Natural killer cell (primary cell): ENCODE data around the gene BICC1. TPM values are rescaled to one million over a fixed set of nuclear protein-coding genes. Genes with fewer than 3 reads are reported as not detected.

ENCODE experiments used
- ATAC-seq, 3 donors: fragments of 150-1000 bp in 2 of 3; fragments of 200-7000 bp in 1 of 3; cut with Tn5 transposase; 1 replicate in 1 of 3; 2 replicates in 2 of 3; pipeline ENCODE4 v1.10.0; 2021; ENCODE audit warnings: mild to moderate bottlenecking in 2 of 3, moderate library complexity in 2 of 3
- DNase-seq, 2 donors: peaks; one replicate each; pipeline versions ENCODE4 v3.0.0 to v3.0.0-alpha.2; 2013 to 2021; ENCODE audit warnings: mixed read lengths in 1 of 2
- H3K27ac ChIP-seq: one replicate; pipeline ENCODE4 v1.5.1; 2013; ENCODE audit warnings: mild to moderate bottlenecking, low read length
- H3K27me3 ChIP-seq: one replicate; pipeline ENCODE4 v1.6.1; 2013; ENCODE audit warnings: low read length; ENCODE audit not compliant: control insufficient read depth, insufficient read depth
- H3K36me3 ChIP-seq: one replicate; pipeline ENCODE4 v1.6.1; 2013; ENCODE audit warnings: low read length; ENCODE audit not compliant: control insufficient read depth, insufficient read depth
- H3K4me1 ChIP-seq: one replicate; pipeline ENCODE4 v1.6.1; 2013; ENCODE audit warnings: low read length; ENCODE audit not compliant: control insufficient read depth, insufficient read depth
- H3K4me3 ChIP-seq: one replicate; pipeline ENCODE4 v1.5.1; 2013; ENCODE audit warnings: low read length
- H3K9me3 ChIP-seq: one replicate; pipeline ENCODE4 v1.6.1; 2013; ENCODE audit warnings: low read length; ENCODE audit not compliant: control insufficient read depth, insufficient read depth
- H3K27ac Mint-ChIP-seq, 2 donors: one replicate each; pipeline ENCODE4 v1.8.0; 2022; ENCODE audit warnings: mild to moderate bottlenecking in 2 of 2, mixed read lengths in 2 of 2, moderate library complexity in 1 of 2
- H3K27me3 Mint-ChIP-seq, 2 donors: one replicate each; pipeline ENCODE4 v1.8.0; 2022; ENCODE audit warnings: low read depth in 2 of 2, mixed read lengths in 2 of 2
- H3K36me3 Mint-ChIP-seq: one replicate; pipeline ENCODE4 v1.8.0; 2022; ENCODE audit warnings: mixed read lengths
- H3K4me1 Mint-ChIP-seq, 2 donors: one replicate each; pipeline ENCODE4 v1.8.0; 2022; ENCODE audit warnings: mixed read lengths in 2 of 2
- H3K4me3 Mint-ChIP-seq: one replicate; pipeline ENCODE4 v1.8.0; 2022; ENCODE audit warnings: mild to moderate bottlenecking, moderate library complexity, mixed read lengths
- H3K9me3 Mint-ChIP-seq, 2 donors: one replicate each; pipeline ENCODE4 v1.8.0; 2022; ENCODE audit warnings: mixed read lengths in 2 of 2
- WGBS: methylation state at CpG from one replicate; pipeline ENCODE4 v1.1.7; 2013; ENCODE audit warnings: missing lambda C conversion rate; ENCODE audit not compliant: insufficient coverage; 5-methylcytosine and 5-hydroxymethylcytosine counted together
- intact Hi-C: fragments of 100-400 bp; cut with micrococcal nuclease; formaldehyde crosslinking; loops from one replicate; pipeline ENCODE4 v1.14.2; 2022
- total RNA-seq, 4 donors: library from RNA; stranded (reverse); fragments of 120-200 nt in 1 of 4; gene quantifications; one replicate each; pipeline versions ENCODE4 v1.2.3 to v1.2.4, GENCODE V29; 2013 to 2022
- TF ChIP-seq, protein P1 (sequence below): fragments of 200-600 bp; IDR thresholded peaks from one replicate; pipeline ENCODE4 v1.8.0; 2022; ENCODE audit warnings: antibody characterized with exemption

BICC1 gene
- total RNA-seq, 3 donors from 2014 or later (not counting 1 experiment from before 2014, with no cell fraction given), result 0.14 TPM; not detected in 2

DNA sequence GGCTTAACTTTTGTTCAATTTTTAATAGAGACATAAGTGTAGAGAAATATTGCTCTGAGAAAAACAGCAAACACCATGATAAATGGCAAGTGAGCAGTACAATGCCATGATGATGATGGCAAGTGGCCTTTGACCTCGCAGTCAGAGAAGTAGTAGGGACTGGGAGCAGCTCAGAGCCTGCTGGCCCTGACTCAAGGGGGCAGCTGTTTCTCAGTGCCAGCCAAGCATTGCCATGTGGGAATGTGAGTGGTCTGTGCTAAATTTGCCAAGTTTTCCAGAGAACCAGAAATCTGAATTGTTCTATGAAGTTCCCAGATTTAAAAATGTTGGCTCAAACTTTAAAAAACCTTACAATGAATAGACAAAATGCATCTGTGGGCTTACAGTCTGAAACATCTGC lies 187.9 kb downstream of the BICC1 start:
- DNase-seq (no peak), ATAC-seq (no peak)
- Mint-ChIP-seq H3K4me1 (no peaks in the 10 kb centered on the region), H3K27ac (no peak overlapping the region), H3K27me3 (no peaks in the 10 kb centered on the region), H3K9me3 (peaks cover 4 to 9% of the 10 kb centered on the region in 2 donors), H3K36me3 (no peaks in the 10 kb centered on the region), H3K4me3 (no peak overlapping the region)
- H3K36me3 ChIP-seq, result no peaks in the 10 kb centered on the region
- WGBS, result 82% methylated on average over 1 of the region's 1 CpG
- no peaks in the 10 kb centered on the region for H3K4me1 ChIP-seq
- H3K27me3 ChIP-seq, result no peaks in the 10 kb centered on the region
- TF ChIP-seq, protein P1, sequence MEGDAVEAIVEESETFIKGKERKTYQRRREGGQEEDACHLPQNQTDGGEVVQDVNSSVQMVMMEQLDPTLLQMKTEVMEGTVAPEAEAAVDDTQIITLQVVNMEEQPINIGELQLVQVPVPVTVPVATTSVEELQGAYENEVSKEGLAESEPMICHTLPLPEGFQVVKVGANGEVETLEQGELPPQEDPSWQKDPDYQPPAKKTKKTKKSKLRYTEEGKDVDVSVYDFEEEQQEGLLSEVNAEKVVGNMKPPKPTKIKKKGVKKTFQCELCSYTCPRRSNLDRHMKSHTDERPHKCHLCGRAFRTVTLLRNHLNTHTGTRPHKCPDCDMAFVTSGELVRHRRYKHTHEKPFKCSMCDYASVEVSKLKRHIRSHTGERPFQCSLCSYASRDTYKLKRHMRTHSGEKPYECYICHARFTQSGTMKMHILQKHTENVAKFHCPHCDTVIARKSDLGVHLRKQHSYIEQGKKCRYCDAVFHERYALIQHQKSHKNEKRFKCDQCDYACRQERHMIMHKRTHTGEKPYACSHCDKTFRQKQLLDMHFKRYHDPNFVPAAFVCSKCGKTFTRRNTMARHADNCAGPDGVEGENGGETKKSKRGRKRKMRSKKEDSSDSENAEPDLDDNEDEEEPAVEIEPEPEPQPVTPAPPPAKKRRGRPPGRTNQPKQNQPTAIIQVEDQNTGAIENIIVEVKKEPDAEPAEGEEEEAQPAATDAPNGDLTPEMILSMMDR, result no peak
- intact Hi-C loops, result no loop called here
- no peak overlapping the region for H3K4me3 ChIP-seq
- H3K27ac ChIP-seq, result no peak overlapping the region
- no peaks in the 10 kb centered on the region for H3K9me3 ChIP-seq

DNA sequence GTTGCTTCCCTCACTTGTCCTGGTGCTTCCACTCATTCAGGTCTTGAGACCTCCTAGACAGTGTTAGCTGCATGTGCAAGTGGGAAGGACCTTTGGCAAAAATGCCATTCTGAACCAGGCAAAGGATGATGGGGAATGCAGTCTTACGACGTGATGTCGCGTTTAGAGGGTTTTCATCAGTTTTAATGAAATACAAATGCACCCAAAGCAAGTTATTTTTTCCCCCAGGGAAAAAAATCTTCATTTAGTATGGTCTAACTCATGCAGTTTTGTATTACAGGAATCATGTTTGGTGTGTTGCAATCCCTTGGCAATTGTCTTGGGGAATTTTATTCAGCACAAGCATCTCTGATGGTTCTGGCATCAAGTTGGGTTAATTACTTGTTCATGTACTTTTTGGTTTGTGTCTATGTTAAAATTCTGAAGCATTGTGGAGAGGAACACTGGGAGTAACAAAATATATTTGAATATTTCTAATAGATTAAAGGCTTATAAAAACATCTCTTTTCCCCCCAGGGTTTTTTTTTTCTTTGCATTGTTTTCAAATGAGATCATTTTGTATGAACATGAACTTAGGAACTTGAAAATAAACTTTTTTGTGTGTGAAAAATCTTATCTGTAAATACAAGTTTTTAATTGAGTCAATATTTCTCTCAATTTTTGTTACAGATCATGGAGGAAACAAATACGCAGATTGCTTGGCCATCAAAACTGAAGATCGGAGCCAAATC lies 188.9 kb downstream of the BICC1 start:
- WGBS, result 78% methylated on average over 6 of the region's 6 CpGs
- no peaks in the 10 kb centered on the region for H3K4me1 ChIP-seq
- H3K4me3 ChIP-seq, result no peak overlapping the region
- H3K9me3 ChIP-seq, result no peaks in the 10 kb centered on the region
- Mint-ChIP-seq H3K27ac (no peak overlapping the region), H3K4me1 (no peaks in the 10 kb centered on the region), H3K9me3 (peaks cover 4 to 10% of the 10 kb centered on the region in 2 donors), H3K4me3 (no peak overlapping the region), H3K36me3 (no peaks in the 10 kb centered on the region), H3K27me3 (no peaks in the 10 kb centered on the region)
- TF ChIP-seq, protein P1, result no peak
- no peaks in the 10 kb centered on the region for H3K27me3 ChIP-seq
- DNase-seq, result no peak
- intact Hi-C loops, result no loop called here
- H3K36me3 ChIP-seq, result no peaks in the 10 kb centered on the region
- ATAC-seq, result no peak
- H3K27ac ChIP-seq, result no peak overlapping the region

DNA sequence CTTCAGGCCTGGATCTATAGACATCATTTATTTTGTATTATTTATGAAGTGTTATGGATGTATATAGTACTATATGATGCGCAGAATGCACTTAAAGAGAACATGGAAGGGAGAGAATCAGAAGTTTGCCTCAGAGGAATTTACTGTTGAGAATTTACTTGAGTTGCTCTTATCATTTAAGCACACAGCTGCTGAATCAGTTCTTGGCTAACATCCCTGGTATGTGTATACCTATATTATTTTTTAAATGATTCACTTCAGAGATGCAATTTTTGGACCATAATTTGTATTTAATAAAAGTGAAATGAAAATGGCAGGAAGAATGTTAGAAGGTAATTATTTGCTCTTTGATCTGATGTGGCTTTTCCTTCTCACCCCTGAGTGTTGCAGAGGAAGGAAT lies 191.6 kb downstream of the BICC1 start:
- no peaks in the 10 kb centered on the region for H3K9me3 ChIP-seq
- H3K36me3 Mint-ChIP-seq, result no peaks in the 10 kb centered on the region
- no peaks in the 10 kb centered on the region for H3K27me3 Mint-ChIP-seq
- no peaks in the 10 kb centered on the region for H3K36me3 ChIP-seq
- H3K4me3 Mint-ChIP-seq, result no peak overlapping the region
- H3K9me3 Mint-ChIP-seq, result peaks cover 2 to 14% of the 10 kb centered on the region in 2 donors
- no peaks in the 10 kb centered on the region for H3K4me1 Mint-ChIP-seq
- TF ChIP-seq, protein P1, result no peak
- DNase-seq (no peak), ATAC-seq (no peak)
- H3K4me3 ChIP-seq, result no peak overlapping the region
- no peak overlapping the region for H3K27ac Mint-ChIP-seq
- no peaks in the 10 kb centered on the region for H3K27me3 ChIP-seq
- H3K27ac ChIP-seq, result no peak overlapping the region
- no peaks in the 10 kb centered on the region for H3K4me1 ChIP-seq
- 100% methylated on average over 1 of the region's 1 CpG for WGBS
- intact Hi-C loops, result no loop called here

DNA sequence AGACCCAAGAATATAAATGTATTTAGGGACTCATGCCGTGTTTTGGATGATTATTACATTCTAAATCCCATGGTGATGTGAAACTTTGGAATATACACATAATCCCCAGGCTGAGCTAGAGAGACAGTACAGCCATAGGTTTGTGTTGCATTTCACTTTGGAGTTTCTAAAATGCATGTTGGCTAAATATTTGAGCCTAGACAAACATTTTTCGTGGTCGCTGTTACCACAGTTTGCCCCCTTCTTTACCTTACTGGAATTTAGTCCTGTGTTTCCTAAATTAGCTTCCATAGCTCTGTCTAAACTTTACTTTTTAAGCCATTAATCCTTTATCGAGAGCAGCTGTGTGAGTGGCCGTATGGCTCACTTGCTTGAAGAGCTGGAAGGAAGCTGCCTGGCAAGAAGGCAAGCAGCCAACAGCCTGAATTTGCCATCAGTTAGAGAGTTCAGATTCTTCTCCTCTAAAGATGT lies 192.0 kb downstream of the BICC1 start:
- H3K9me3 Mint-ChIP-seq, result peaks cover 2 to 14% of the 10 kb centered on the region in 2 donors
- no peak overlapping the region for H3K27ac Mint-ChIP-seq
- H3K36me3 ChIP-seq, result no peaks in the 10 kb centered on the region
- H3K9me3 ChIP-seq, result no peaks in the 10 kb centered on the region
- H3K36me3 Mint-ChIP-seq, result no peaks in the 10 kb centered on the region
- no peaks in the 10 kb centered on the region for H3K4me1 Mint-ChIP-seq
- 46% methylated on average over 4 of the region's 5 CpGs for WGBS
- TF ChIP-seq, protein P1, result no peak
- no peaks in the 10 kb centered on the region for H3K4me1 ChIP-seq
- H3K4me3 ChIP-seq, result no peak overlapping the region
- intact Hi-C loops, result no loop called here
- H3K27me3 Mint-ChIP-seq, result no peaks in the 10 kb centered on the region
- DNase-seq, result no peak
- ATAC-seq, result no peak
- H3K4me3 Mint-ChIP-seq, result no peak overlapping the region
- no peak overlapping the region for H3K27ac ChIP-seq
- H3K27me3 ChIP-seq, result no peaks in the 10 kb centered on the region
